ENCODE data around the gene TMPRSS15. TPM values are rescaled to one million over a fixed set of nuclear protein-coding genes. Genes with fewer than 3 reads are reported as not detected.

TMPRSS15 gene
- total and polyA plus RNA-seq, 9 donors = 0.38 TPM; not detected in 8

GRCh38 chr21:18265944-18266343 is 137.6 kb downstream of the TMPRSS15 start:
- Histone ChIP-seq H3K9me3 (no peaks in the 10 kb centered on the region), H3K27me3 (no peaks in the 10 kb centered on the region), H3K27ac (no peak overlapping the region), H3K36me3 (no peaks in the 10 kb centered on the region), H3K4me3 (no peak overlapping the region), H3K4me1 (ENCODE audit: insufficient read depth) (no peaks in the 10 kb centered on the region)
- TF ChIP-seq EP300 (IDR thresholded peaks at IDR 0.05) = no peak
- TF ChIP-seq CTCF (IDR thresholded peaks at IDR 0.05) = no peak
- no peak for TF ChIP-seq POLR2A (IDR thresholded peaks at IDR 0.05)
- DNase-seq = no peak
- WGBS, 3 donors = 56 to 66% (median 62%) methylated on average over 2 of the region's 2 CpGs
- intact Hi-C loops (cut with DNase I) = no loop called here

DNA sequence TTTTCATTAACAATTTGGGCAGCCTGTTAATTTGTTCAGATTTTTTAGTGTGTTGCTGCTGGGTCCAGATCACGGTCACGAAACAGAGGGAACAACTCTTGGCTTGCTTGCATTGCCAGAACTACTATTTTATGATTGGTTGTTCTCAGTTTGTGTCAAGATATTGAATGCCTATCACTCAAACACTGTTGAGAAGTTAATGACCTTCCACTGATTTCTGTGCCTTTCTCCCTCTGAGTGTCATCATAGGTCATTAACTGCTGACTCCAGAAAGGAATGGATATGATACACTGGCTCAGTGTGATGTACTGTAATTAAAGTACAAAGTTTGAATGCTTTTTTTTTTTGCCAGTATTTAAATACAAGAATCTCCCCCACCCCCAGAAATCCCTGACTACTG is 149.8 kb downstream of the TMPRSS15 start:
- no peaks in the 10 kb centered on the region for H3K36me3 ChIP-seq
- WGBS, 3 donors = 81 to 93% (median 90%) methylated on average over 2 of the region's 2 CpGs
- DNase-seq = no peak
- TF ChIP-seq EP300 (IDR thresholded peaks at IDR 0.05) = no peak
- no peak for TF ChIP-seq POLR2A (IDR thresholded peaks at IDR 0.05)
- no peak for TF ChIP-seq CTCF (IDR thresholded peaks at IDR 0.05)
- no peak overlapping the region for H3K27ac ChIP-seq
- intact Hi-C loops (cut with DNase I) = no loop called here
- no peaks in the 10 kb centered on the region for H3K9me3 ChIP-seq
- no peaks in the 10 kb centered on the region for H3K4me1 ChIP-seq (ENCODE audit: insufficient read depth)
- no peak overlapping the region for H3K4me3 ChIP-seq
- no peaks in the 10 kb centered on the region for H3K27me3 ChIP-seq

DNA sequence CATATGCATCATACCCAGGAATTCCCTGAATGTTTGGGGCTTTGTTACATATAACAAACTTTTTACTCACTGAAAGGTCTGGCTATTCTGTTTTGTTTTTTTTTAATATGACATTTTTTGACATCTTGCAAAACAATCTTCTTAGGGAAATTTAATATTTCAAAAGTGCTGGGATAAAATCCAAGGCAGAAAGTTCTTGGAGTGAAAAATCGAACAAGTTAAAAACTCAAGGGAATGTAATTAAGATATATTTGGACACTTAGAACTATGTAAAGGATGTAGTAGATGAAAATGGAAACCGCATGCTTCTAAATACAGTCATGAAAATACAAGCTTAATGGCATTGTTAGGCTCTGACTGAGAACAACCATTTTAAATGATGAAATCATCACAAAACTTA is 150.4 kb downstream of the TMPRSS15 start:
- H3K4me3 ChIP-seq = no peak overlapping the region
- TF ChIP-seq POLR2A (IDR thresholded peaks at IDR 0.05) (no peak), EP300 (IDR thresholded peaks at IDR 0.05) (no peak), CTCF (IDR thresholded peaks at IDR 0.05) (no peak)
- no peaks in the 10 kb centered on the region for H3K27me3 ChIP-seq
- H3K4me1 ChIP-seq (ENCODE audit: insufficient read depth) = no peaks in the 10 kb centered on the region
- H3K27ac ChIP-seq = no peak overlapping the region
- H3K36me3 ChIP-seq = no peaks in the 10 kb centered on the region
- DNase-seq = no peak
- intact Hi-C loops (cut with DNase I) = no loop called here
- 42 to 47% (median 46%) methylated on average over 2 of the region's 2 CpGs for WGBS, 3 donors
- H3K9me3 ChIP-seq = no peaks in the 10 kb centered on the region

DNA sequence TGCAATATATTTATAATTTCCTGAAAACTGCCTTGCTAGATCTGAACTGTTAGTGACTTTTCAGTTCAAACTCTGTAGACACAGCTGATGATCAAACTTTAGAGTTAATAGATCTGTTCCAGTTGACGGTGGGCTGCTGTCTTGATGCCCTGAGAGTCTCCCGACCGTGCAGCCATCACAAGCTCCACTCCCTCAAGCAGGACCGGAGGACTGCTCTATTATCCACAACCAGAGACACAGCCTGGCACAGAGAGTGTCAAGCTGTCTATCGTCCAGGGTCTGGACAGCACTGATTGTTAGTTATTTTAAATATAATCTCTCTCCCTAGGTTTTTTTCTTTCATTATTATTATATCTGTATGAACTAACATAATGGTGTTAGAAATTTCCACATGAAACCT is 150.9 kb downstream of the TMPRSS15 start:
- H3K9me3 ChIP-seq = no peaks in the 10 kb centered on the region
- DNase-seq = no peak
- no peaks in the 10 kb centered on the region for H3K36me3 ChIP-seq
- H3K4me3 ChIP-seq = no peak overlapping the region
- no peaks in the 10 kb centered on the region for H3K4me1 ChIP-seq (ENCODE audit: insufficient read depth)
- WGBS, 3 donors = 9 to 35% (median 11%) methylated on average over 5 of the region's 5 CpGs
- no peak overlapping the region for H3K27ac ChIP-seq
- TF ChIP-seq EP300 (IDR thresholded peaks at IDR 0.05) (no peak), CTCF (IDR thresholded peaks at IDR 0.05) (no peak), POLR2A (IDR thresholded peaks at IDR 0.05) (no peak)
- H3K27me3 ChIP-seq = no peaks in the 10 kb centered on the region
- intact Hi-C loops (cut with DNase I) = no loop called here

- DNase-seq = no peak
- Histone ChIP-seq H3K27ac (no peak overlapping the region), H3K4me1 (ENCODE audit: insufficient read depth) (no peaks in the 10 kb centered on the region), H3K27me3 (no peaks in the 10 kb centered on the region), H3K4me3 (no peak overlapping the region), H3K36me3 (no peaks in the 10 kb centered on the region), H3K9me3 (no peaks in the 10 kb centered on the region)
- WGBS, 3 donors = 6 to 23% (median 10%) methylated on average over 4 of the region's 4 CpGs
- TF ChIP-seq POLR2A (IDR thresholded peaks at IDR 0.05) (no peak), CTCF (IDR thresholded peaks at IDR 0.05) (no peak), EP300 (IDR thresholded peaks at IDR 0.05) (no peak)
- intact Hi-C loops (cut with DNase I) = no loop called here
These were observed 151.3 kb downstream of the TMPRSS15 start for GRCh38 chr21:18252256-18252655.
